ENCODE data around the gene GPR162. TPM values are rescaled to one million over a fixed set of nuclear protein-coding genes. Genes with fewer than 3 reads are reported as not detected.

The GPR162 gene
- total RNA-seq, 1 experiment from 2014 or later, result 2.3 TPM

DNA sequence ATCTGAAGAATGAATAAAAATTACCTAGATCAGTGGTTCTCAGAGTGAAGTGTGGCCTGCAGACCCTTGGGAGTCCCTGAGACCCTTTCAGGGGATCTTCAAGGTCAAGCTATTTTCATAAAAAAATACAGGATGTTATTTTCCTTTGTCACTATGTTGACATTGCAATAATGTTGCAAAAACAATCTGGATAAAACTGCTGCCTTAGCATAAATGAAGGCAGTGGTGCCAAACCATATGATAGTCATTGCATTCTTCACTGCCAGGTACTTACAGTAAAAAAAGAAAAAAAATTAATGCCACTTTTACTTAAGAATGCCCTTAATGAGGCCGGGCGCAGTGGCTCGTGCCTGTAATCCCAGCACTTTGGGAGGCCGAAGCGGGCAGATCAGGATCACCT is 34.3 kb upstream of the GPR162 start (continued):
- TF ChIP-seq TCF7L2 (IDR thresholded peaks at IDR 0.05; ENCODE audit: borderline replicate concordance, extremely low read depth, insufficient read depth, insufficient read length), result no peak
- TF ChIP-seq POLR2AphosphoS5 (IDR thresholded peaks at IDR 0.05; ENCODE audit: low read depth, low read length), result no peak
- no peak for TF ChIP-seq ZNF274 (IDR thresholded peaks at IDR 0.05; ENCODE audit: low read depth, low read length)
- no peak for TF ChIP-seq JUND (IDR thresholded peaks at IDR 0.05)
- TF ChIP-seq CEBPB (IDR thresholded peaks at IDR 0.05; ENCODE audit: low read depth), result no peak
- TF ChIP-seq RAD21 (IDR thresholded peaks at IDR 0.05; ENCODE audit: low read depth), result no peak
- no peak for TF ChIP-seq FOSL1 (IDR thresholded peaks at IDR 0.05; ENCODE audit: low read depth)
- TF ChIP-seq SRF (IDR thresholded peaks at IDR 0.05; ENCODE audit: low read depth), result no peak
- no peak for TF ChIP-seq YY1 (IDR thresholded peaks at IDR 0.05; ENCODE audit: extremely low read depth, insufficient replicate concordance, low read depth, low read length)
- TF ChIP-seq, protein P1, sequence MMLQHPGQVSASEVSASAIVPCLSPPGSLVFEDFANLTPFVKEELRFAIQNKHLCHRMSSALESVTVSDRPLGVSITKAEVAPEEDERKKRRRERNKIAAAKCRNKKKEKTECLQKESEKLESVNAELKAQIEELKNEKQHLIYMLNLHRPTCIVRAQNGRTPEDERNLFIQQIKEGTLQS (IDR thresholded peaks at IDR 0.05), result no peak

DNA sequence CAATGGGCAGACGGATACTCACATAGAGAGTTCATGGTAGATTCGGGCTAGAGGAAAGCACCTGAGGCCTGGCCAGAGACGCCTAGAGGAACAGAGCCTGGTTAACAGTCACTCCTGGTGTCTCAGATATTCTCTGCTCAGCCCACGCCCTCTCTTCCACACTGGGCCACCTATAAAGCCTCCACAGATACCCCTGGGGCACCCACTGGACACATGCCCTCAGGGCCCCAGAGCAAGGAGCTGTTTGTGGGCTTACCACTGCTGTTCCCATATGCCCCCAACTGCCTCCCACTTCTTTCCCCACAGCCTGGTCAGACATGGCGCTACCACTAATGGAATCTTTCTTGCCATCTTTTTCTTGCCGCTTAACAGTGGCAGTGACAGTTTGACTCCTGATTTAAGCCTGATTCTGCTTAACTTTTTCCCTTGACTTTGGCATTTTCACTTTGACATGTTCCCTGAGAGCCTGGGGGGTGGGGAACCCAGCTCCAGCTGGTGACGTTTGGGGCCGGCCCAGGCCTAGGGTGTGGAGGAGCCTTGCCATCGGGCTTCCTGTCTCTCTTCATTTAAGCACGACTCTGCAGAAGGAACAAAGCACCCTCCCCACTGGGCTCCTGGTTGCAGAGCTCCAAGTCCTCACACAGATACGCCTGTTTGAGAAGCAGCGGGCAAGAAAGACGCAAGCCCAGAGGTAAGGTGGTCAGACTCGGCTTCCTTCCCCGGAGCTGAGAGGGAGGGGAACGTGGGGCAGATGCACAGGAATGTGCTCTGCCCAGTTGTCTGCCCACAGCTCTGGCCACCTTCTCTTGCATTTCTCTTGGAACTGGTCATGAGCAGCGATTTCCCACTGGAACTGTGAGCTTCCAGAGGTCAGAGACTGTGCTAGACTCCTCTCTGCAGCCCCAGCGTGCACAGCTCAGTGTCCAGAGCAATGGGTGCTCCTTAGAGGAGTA is 32.4 kb upstream of the GPR162 start, which contains the start of gene CD4:
TSS of gene CD4 (plus strand) at position 557 of the 953 bp plus-strand sequence. CDS start 10,611 bp downstream, outside the sequence.
- no peak within 1 kb of the TSS for H3K9ac ChIP-seq (ENCODE audit: low read length)
- CTCF ChIA-PET, result no interaction called here

More for the DNA sequence above, 32.4 kb upstream of the GPR162 start, which contains the start of gene CD4:
- Histone ChIP-seq H3K4me3 (replicated peaks in 1 of 2; ENCODE audit: low read depth in 1 of 2, low read length in 2 of 2) (no peak within 1 kb of the TSS), H3K79me2 (ENCODE audit: insufficient read depth, low read length) (no peaks in the 10 kb centered on the region), H3K9me3 (ENCODE audit: control insufficient read depth in 1 of 2, insufficient read depth in 1 of 2, low read depth in 1 of 2, low read length in 2 of 2) (no peaks in the 10 kb centered on the region), H2AFZ (ENCODE audit: low read depth, low read length, poor library complexity, severe bottlenecking) (no peak within 1 kb of the TSS), H3K4me1 (ENCODE audit: control insufficient read depth in 1 of 2, insufficient read depth in 2 of 2, low read length in 2 of 2) (peaks cover 0 to 10% of the 10 kb centered on the region in 2 experiments; a peak in 3 of 4 replicates), H3K27ac (ENCODE audit: low read depth, low read length) (no peak within 1 kb of the TSS), H3K27me3 (ENCODE audit: insufficient read depth, low read length) (no peaks in the 10 kb centered on the region), H4K20me1 (ENCODE audit: insufficient read depth) (no peaks in the 10 kb centered on the region), H3K4me2 (ENCODE audit: low read length) (no peak within 1 kb of the TSS), H3K9me2 (ENCODE audit: insufficient read depth) (no peaks in the 10 kb centered on the region), H3K36me3 (ENCODE audit: control insufficient read depth in 1 of 2, insufficient read depth in 2 of 2, low read length in 2 of 2) (no peaks in the 10 kb centered on the region)
- BruUV-seq (replicated peaks), result no TSS peak
- intact Hi-C loops (cut with micrococcal nuclease), result no loop called here
- ATAC-seq, result no peak
- no peak for TF ChIP-seq YY1 (IDR thresholded peaks at IDR 0.05; ENCODE audit: extremely low read depth, insufficient replicate concordance, low read depth, low read length)
- TF ChIP-seq TCF7L2 (IDR thresholded peaks at IDR 0.05; ENCODE audit: borderline replicate concordance, extremely low read depth, insufficient read depth, insufficient read length), result no peak
- no peak for TF ChIP-seq ZNF274 (IDR thresholded peaks at IDR 0.05; ENCODE audit: low read depth, low read length)
- TF ChIP-seq, protein P2, sequence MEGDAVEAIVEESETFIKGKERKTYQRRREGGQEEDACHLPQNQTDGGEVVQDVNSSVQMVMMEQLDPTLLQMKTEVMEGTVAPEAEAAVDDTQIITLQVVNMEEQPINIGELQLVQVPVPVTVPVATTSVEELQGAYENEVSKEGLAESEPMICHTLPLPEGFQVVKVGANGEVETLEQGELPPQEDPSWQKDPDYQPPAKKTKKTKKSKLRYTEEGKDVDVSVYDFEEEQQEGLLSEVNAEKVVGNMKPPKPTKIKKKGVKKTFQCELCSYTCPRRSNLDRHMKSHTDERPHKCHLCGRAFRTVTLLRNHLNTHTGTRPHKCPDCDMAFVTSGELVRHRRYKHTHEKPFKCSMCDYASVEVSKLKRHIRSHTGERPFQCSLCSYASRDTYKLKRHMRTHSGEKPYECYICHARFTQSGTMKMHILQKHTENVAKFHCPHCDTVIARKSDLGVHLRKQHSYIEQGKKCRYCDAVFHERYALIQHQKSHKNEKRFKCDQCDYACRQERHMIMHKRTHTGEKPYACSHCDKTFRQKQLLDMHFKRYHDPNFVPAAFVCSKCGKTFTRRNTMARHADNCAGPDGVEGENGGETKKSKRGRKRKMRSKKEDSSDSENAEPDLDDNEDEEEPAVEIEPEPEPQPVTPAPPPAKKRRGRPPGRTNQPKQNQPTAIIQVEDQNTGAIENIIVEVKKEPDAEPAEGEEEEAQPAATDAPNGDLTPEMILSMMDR (IDR thresholded peaks at IDR 0.05 in 2 of 3, conservative IDR thresholded peaks at IDR 0.05 in 1 of 3; ENCODE audit: borderline replicate concordance in 1 of 3, insufficient read depth in 1 of 3, low read depth in 2 of 3, low read length in 2 of 3), result no peak
- no peak for TF ChIP-seq ELF1 (IDR thresholded peaks at IDR 0.05; ENCODE audit: borderline replicate concordance, low read depth)
- no peak for TF ChIP-seq FOSL1 (IDR thresholded peaks at IDR 0.05; ENCODE audit: low read depth)
- TF ChIP-seq RAD21 (IDR thresholded peaks at IDR 0.05; ENCODE audit: low read depth), result no peak
- TF ChIP-seq SRF (IDR thresholded peaks at IDR 0.05; ENCODE audit: low read depth), result no peak
- POLR2A ChIA-PET, result no interaction called here
- RAD21 ChIA-PET (ENCODE audit: low non-redundant PET in 1 of 2, low total read pairs in 2 of 2, uncharacterized antibody in 2 of 2, unreplicated experiment in 2 of 2), result no interaction called here
- no peak for DNase-seq (ENCODE audit: low read depth, low spot score)

Measured in HCT116 (cell line).